GM23338 (cell line): Measurements from ENCODE around the gene CAPG. TPM values are rescaled to one million over a fixed set of nuclear protein-coding genes. Genes with fewer than 3 reads are reported as not detected.

ENCODE experiments used
- ATAC-seq: fragments of 200-7000 bp; cut with Tn5 transposase; 3 replicates; pipeline ENCODE4 v1.9.1; 2020
- DNase-seq: peaks from one replicate; pipeline ENCODE4 v3.0.0-alpha.2; 2015; ENCODE audit warnings: low spot score
- H2AFZ ChIP-seq: fragments of 200-600 bp; sonication (generic); 2 replicates; pipeline ENCODE4 v1.8.0; 2016; ENCODE audit warnings: antibody characterized with exemption, mild to moderate bottlenecking, moderate library complexity
- H3F3A ChIP-seq: fragments of 200-600 bp; sonication (generic); replicated peaks from 2 replicates; pipeline ENCODE4 v1.8.0; 2017; ENCODE audit warnings: antibody characterized with exemption, mixed run types, low read depth
- H3K27ac ChIP-seq: fragments of 200-600 bp; sonication (generic); 2 replicates; pipeline ENCODE4 v1.6.1; 2016; ENCODE audit warnings: low read depth
- H3K27me3 ChIP-seq: fragments of 200-600 bp; sonication (generic); 2 replicates; pipeline ENCODE4 v1.8.0; 2016; ENCODE audit warnings: mild to moderate bottlenecking, mixed run types, moderate library complexity; ENCODE audit not compliant: insufficient read depth
- H3K36me3 ChIP-seq: fragments of 200-600 bp; sonication (generic); 2 replicates; pipeline ENCODE4 v1.8.0; 2016; ENCODE audit warnings: mild to moderate bottlenecking; ENCODE audit not compliant: insufficient read depth
- H3K4me1 ChIP-seq: fragments of 200-600 bp; sonication (generic); 2 replicates; pipeline ENCODE4 v1.8.0; 2016; ENCODE audit warnings: mild to moderate bottlenecking, moderate library complexity; ENCODE audit not compliant: insufficient read depth
- H3K4me2 ChIP-seq: fragments of 200-600 bp; sonication (generic); 2 replicates; pipeline ENCODE4 v1.7.1; 2017; ENCODE audit warnings: mixed run types
- H3K4me3 ChIP-seq: fragments of 200-600 bp; sonication (generic); 2 replicates; pipeline ENCODE4 v1.6.1; 2016; ENCODE audit warnings: mixed run types
- H3K79me2 ChIP-seq: fragments of 200-600 bp; sonication (generic); replicated peaks from 2 replicates; pipeline ENCODE4 v1.8.0; 2017; ENCODE audit warnings: mild to moderate bottlenecking; ENCODE audit not compliant: insufficient read depth
- H3K9me2 ChIP-seq: fragments of 200-600 bp; sonication (generic); 2 replicates; pipeline ENCODE4 v1.8.0; 2017; ENCODE audit not compliant: insufficient read depth
- H4K20me1 ChIP-seq: fragments of 200-600 bp; sonication (generic); replicated peaks from 2 replicates; pipeline ENCODE4 v1.8.0; 2017; ENCODE audit warnings: mild to moderate bottlenecking; ENCODE audit not compliant: insufficient read depth
- H3K27ac Mint-ChIP-seq: 2 replicates; pipeline ENCODE4 v1.8.0; 2020; ENCODE audit warnings: inconsistent platforms, mild to moderate bottlenecking, moderate library complexity, mixed read lengths
- H3K27me3 Mint-ChIP-seq: 3 replicates; pipeline ENCODE4 v1.8.0; 2022; ENCODE audit warnings: low read depth, mild to moderate bottlenecking, moderate library complexity, mixed read lengths, inconsistent platforms; ENCODE audit not compliant: insufficient read depth, poor library complexity
- H3K36me3 Mint-ChIP-seq: 3 replicates; pipeline ENCODE4 v1.8.0; 2021; ENCODE audit warnings: low read depth, mild to moderate bottlenecking, inconsistent platforms, moderate library complexity, mixed read lengths
- H3K4me1 Mint-ChIP-seq: 3 replicates; pipeline ENCODE4 v1.8.0; 2020; ENCODE audit warnings: mild to moderate bottlenecking, inconsistent platforms, mixed read lengths
- H3K4me3 Mint-ChIP-seq: 3 replicates; pipeline ENCODE4 v1.8.0; 2021; ENCODE audit warnings: moderate library complexity, mild to moderate bottlenecking, inconsistent platforms, mixed read lengths
- H3K9me3 Mint-ChIP-seq: 3 replicates; pipeline ENCODE4 v1.8.0; 2020; ENCODE audit warnings: moderate library complexity, mild to moderate bottlenecking, inconsistent platforms, mixed read lengths
- CREB1 ChIP-seq: fragments of 250-450 bp; sonication (Bioruptor Pico); IDR thresholded peaks from 2 replicates; pipeline ENCODE4 v1.5.0; 2020; ENCODE audit warnings: low read depth, mild to moderate bottlenecking, moderate library complexity
- CTCF ChIP-seq, 2 experiments: fragments of 200-600 bp in 1 of 2; sonication (generic) in 1 of 2; conservative IDR thresholded peaks; 2 replicates each; pipeline versions ENCODE4 v1.5.1 to v1.6.1; 2016 to 2017; ENCODE audit warnings: antibody characterized with exemption in 2 of 2, low read depth in 2 of 2, mild to moderate bottlenecking in 2 of 2, moderate library complexity in 1 of 2
- ETS1 ChIP-seq: IDR thresholded peaks from 2 replicates; pipeline ENCODE4 v1.6.1; 2016; ENCODE audit warnings: antibody characterized with exemption
- EZH2 ChIP-seq: fragments of 200-600 bp; sonication (generic); IDR thresholded peaks from one replicate; pipeline ENCODE4 v1.8.0; 2017; ENCODE audit warnings: antibody characterized with exemption, mild to moderate bottlenecking, low read depth; ENCODE audit not compliant: unreplicated experiment
- EZH2phosphoT487 ChIP-seq: fragments of 200-600 bp; sonication (generic); IDR thresholded peaks from one replicate; pipeline ENCODE4 v1.8.1; 2018; ENCODE audit warnings: antibody characterized with exemption; ENCODE audit not compliant: unreplicated experiment
- JUNB ChIP-seq: IDR thresholded peaks from one replicate; pipeline ENCODE4 v1.6.1; 2016; ENCODE audit warnings: antibody characterized with exemption; ENCODE audit not compliant: unreplicated experiment
- NANOG ChIP-seq: IDR thresholded peaks from 2 replicates; pipeline ENCODE4 v1.6.1; 2016; ENCODE audit warnings: antibody characterized with exemption, borderline replicate concordance
- POLR2AphosphoS5 ChIP-seq: IDR thresholded peaks from 2 replicates; pipeline ENCODE4 v1.6.1; 2016; ENCODE audit warnings: antibody characterized with exemption, low read depth
- REST ChIP-seq: IDR thresholded peaks from one replicate; pipeline ENCODE4 v1.6.1; 2018; ENCODE audit warnings: antibody characterized with exemption; ENCODE audit not compliant: unreplicated experiment
- STAT1 ChIP-seq: IDR thresholded peaks from one replicate; pipeline ENCODE4 v1.6.1; 2016; ENCODE audit warnings: antibody characterized with exemption; ENCODE audit not compliant: unreplicated experiment
- ZNF114 ChIP-seq: fragments of 250-450 bp; sonication (Bioruptor Pico); IDR thresholded peaks from 2 replicates; pipeline ENCODE4 v1.5.0; 2020; ENCODE audit warnings: mild to moderate bottlenecking, moderate library complexity
- ZNF331 ChIP-seq: fragments of 250-450 bp; sonication (Bioruptor Pico); IDR thresholded peaks from 2 replicates; pipeline ENCODE4 v1.5.0; 2020; ENCODE audit warnings: low read depth, mild to moderate bottlenecking, moderate library complexity
- ZNF462 ChIP-seq: fragments of 250-450 bp; sonication (Bioruptor Pico); IDR thresholded peaks from 2 replicates; pipeline ENCODE4 v1.5.0; 2020; ENCODE audit warnings: mild to moderate bottlenecking, moderate library complexity
- polyA plus RNA-seq: library from polyadenylated mRNA; unstranded; fragments of >200 nt; fragmentation: Nextera tagmentation; extraction: Ambion mirVana; gene quantifications from 2 replicates; pipeline ENCODE4 v1.2.1, GENCODE V29; 2016
- total RNA-seq: library from RNA; depleted of rRNA; stranded (reverse); fragments of >200 nt; shearing (Covaris generic); gene quantifications from 2 replicates; pipeline ENCODE4 v1.2.3, GENCODE V29; 2014

Gene CAPG
- total and polyA plus RNA-seq, 2 experiments from 2014 or later: 88.7 to 104 TPM

- Mint-ChIP-seq H3K27ac (no peak overlapping the region), H3K9me3 (no peaks in the 10 kb centered on the region), H3K36me3 (peaks cover 11% of the 10 kb centered on the region; the same call in 1 of the 3 replicates), H3K27me3 (peaks cover 5% of the 10 kb centered on the region), H3K4me3 (no peak overlapping the region), H3K4me1 (peaks cover 12% of the 10 kb centered on the region)
- Histone ChIP-seq H3K4me3 (no peak overlapping the region), H3K36me3 (no peaks in the 10 kb centered on the region; the same call in 1 of the 2 replicates), H3K4me1 (no peaks in the 10 kb centered on the region), H3K4me2 (no peak overlapping the region), H2AFZ (no peak overlapping the region), H4K20me1 (no peaks in the 10 kb centered on the region), H3F3A (0 out of 2 replicates have a peak, but pooled peaks cover 4% of the 10 kb centered on the region), H3K27ac (no peak overlapping the region), H3K27me3 (no peaks in the 10 kb centered on the region), H3K79me2 (no peaks in the 10 kb centered on the region), H3K9me2 (no peaks in the 10 kb centered on the region)
- DNase-seq: no peak
- no peak for TF ChIP-seq POLR2AphosphoS5
- no peak for TF ChIP-seq CREB1 (CRISPR knock-in tag)
- no peak for TF ChIP-seq ZNF462 (CRISPR knock-in tag)
- no peak for TF ChIP-seq CTCF (conservative IDR thresholded peaks at IDR 0.05; ENCODE audit: low read depth in 2 of 2)
- TF ChIP-seq EZH2: no peak
- no peak for TF ChIP-seq EZH2phosphoT487
- TF ChIP-seq ETS1: no peak
- no peak for TF ChIP-seq NANOG
- TF ChIP-seq JUNB: no peak
- no peak for TF ChIP-seq ZNF331 (CRISPR knock-in tag)
- TF ChIP-seq STAT1: no peak
- no peak for TF ChIP-seq REST
- no peak for TF ChIP-seq ZNF114
- no peak for ATAC-seq
Measured at GRCh38 chr2:85396531-85397470, 13.4 kb downstream of the CAPG start.
